ENCODE data around the gene C15orf61. TPM values are rescaled to one million over a fixed set of nuclear protein-coding genes. Genes with fewer than 3 reads are reported as not detected.

The C15orf61 gene
- total RNA-seq, 2 experiments from 2014 or later, result 3.5 to 3.8 TPM

DNA sequence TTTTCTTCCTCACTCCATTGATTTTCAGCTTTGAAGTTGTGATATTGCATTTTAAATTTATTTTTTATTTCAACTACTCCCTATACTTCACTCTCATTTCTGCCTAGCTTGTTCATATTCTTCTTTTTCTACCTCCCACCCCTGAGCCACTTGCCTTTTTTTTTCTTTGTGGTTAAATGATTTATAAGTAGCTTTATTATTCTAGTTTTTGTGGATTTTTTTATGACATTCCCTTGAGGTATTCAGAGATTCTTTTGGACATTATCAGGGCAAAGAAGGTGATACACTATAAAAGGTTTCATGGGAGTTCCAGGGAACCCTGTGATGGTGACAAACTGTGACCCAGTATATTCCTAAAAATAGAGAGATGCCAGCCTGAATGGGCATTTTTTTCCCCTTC, 3.3 kb downstream of the C15orf61 start:
- Mint-ChIP-seq H3K9me3 (ENCODE audit: low read depth) (no peaks in the 10 kb centered on the region), H3K27ac (no peak overlapping the region), H3K4me1 (peaks cover 25% of the 10 kb centered on the region), H3K36me3 (peaks cover 1% of the 10 kb centered on the region), H3K27me3 (no peaks in the 10 kb centered on the region), H3K4me3 (no peak overlapping the region)
- CTCF ChIA-PET, result interaction anchor here (0.7 to 1.3 kb wide), 2 partner anchors 304 to 312 kb away, joined by 3 read pairs; no protein-coding TSS in a partner anchor
- ATAC-seq, result no peak
- DNase-seq, result no peak

DNA sequence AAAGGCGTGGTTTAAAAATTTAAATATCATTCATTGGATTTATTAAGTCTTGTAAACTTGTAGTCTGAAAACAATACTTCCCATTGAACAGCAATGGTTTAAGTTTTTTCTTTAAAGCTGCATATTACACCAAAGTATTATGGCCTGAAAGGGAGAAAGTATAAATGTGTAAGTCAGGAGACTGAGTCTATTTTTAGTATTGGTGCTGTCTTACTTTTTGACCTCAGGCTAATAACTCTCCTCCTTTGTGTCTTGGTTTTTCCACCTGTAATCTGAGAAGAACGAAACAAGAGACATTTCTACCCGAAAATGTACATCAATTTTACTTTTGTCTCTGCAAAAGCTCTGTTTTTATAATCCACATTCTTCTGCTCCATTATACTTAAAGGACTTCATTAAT, 7.6 kb downstream of the C15orf61 start:
- CTCF ChIA-PET, result interaction anchor here (1.1 to 1.5 kb wide), 2 partner anchors 31 to 72 kb away, joined by 3 read pairs; no protein-coding TSS in a partner anchor
- peaks cover 2% of the 10 kb centered on the region for H3K4me1 Mint-ChIP-seq
- peaks cover 1% of the 10 kb centered on the region for H3K36me3 Mint-ChIP-seq
- H3K9me3 Mint-ChIP-seq (ENCODE audit: low read depth), result no peaks in the 10 kb centered on the region
- H3K27ac Mint-ChIP-seq, result no peak overlapping the region
- ATAC-seq (no peak), DNase-seq (no peak)
- H3K4me3 Mint-ChIP-seq, result no peak overlapping the region
- H3K27me3 Mint-ChIP-seq, result no peaks in the 10 kb centered on the region

DNA sequence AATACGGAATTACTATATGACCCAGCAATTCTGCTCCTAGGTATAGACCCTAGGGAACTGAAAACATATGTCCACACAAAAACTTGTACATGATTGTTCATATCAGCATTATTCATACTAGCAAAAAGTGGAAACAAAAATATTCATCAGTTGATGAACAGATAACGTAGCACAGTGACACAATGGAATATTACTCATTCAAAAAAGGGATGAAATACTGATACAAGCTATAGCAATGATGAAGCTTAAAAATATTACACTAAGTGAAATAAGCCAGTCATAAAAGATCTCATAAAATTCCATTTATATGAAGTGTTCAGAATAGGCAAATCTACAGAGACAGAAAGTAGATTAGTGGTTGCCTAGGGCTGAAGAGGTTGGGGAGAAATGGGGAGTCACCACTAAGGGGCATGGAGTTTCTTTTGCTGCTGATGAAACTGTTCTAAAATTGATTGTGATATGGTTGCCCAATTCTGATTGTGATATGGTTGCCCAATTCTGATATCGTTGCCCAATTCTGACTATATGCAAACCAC, 10.5 kb downstream of the C15orf61 start:
- H3K4me3 Mint-ChIP-seq, result no peak overlapping the region
- H3K27ac Mint-ChIP-seq, result no peak overlapping the region
- CTCF ChIA-PET, result interaction anchor here (1.0 kb wide), 1 partner anchor 30 kb away, joined by 3 read pairs; no protein-coding TSS in a partner anchor
- H3K4me1 Mint-ChIP-seq, result no peaks in the 10 kb centered on the region
- no peaks in the 10 kb centered on the region for H3K9me3 Mint-ChIP-seq (ENCODE audit: low read depth)
- DNase-seq (no peak), ATAC-seq (no peak)
- H3K36me3 Mint-ChIP-seq, result peaks cover 1% of the 10 kb centered on the region
- peaks cover 19% of the 10 kb centered on the region for H3K27me3 Mint-ChIP-seq

DNA sequence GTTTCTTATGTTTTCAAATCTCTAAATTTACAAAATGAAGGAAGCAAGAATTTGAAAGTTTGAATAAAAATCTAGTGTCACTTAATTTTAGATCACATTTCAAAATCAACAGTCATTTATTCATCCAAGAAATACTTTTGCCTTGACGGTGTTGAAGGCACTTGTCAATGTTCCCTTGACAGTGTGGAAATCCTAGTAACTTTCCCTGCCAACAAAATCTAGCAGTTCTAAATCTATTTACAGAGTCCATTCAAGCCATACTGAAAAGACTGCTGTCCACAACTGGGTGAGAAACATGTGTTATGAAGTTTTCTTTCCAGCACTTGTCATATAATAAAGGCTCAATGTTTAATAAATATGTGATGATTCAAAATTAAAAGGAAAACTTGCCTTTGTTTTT, 12.9 kb downstream of the C15orf61 start:
- H3K27me3 Mint-ChIP-seq, result peaks cover 34% of the 10 kb centered on the region
- CTCF ChIA-PET, result no interaction called here

DNA sequence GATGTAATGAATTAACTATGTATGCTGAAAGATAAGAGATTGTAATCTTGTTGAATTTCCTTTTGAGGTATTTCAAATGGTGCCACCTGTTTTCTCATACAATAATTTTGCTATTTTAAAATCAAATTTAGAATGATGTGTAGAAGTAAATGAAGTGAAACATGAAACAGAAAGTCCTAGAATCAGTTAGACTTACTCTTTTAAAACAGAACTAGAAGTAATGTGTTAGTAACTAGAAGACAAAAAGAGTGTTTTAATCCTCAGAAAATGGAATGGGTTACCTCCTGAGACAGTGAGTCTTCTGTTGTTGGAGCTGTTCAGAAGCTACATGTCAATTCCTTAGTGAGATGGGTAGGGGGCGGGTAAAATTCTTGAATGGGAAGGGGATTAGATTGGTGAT, 13.4 kb downstream of the C15orf61 start:
- CTCF ChIA-PET, result no interaction called here

More for the DNA sequence above, 12.9 kb downstream of the C15orf61 start:
- Mint-ChIP-seq H3K4me1 (peaks cover 3% of the 10 kb centered on the region), H3K9me3 (ENCODE audit: low read depth) (no peaks in the 10 kb centered on the region), H3K27ac (no peak overlapping the region), H3K4me3 (no peak overlapping the region), H3K36me3 (peaks cover 2% of the 10 kb centered on the region)
- DNase-seq (no peak), ATAC-seq (no peak)

DNA sequence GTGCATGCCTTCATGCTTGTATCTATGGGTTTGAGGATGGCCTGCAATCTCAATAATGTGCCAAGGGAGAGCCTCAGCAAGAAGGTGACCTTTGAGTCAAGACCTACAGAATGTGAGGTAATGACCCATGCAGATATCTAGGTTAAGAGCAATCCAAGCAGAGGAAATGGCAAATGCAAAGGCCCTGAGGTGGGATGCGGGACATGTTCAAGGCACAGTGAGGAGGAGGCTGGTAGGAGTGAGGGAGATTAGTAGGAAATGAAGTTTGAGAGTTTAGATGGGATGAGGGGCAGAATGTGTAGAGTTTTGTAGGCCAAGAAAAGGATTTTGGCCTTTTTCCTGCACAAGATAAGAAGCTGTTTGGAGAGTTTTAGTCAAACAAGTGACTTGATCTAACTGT, 16.8 kb downstream of the C15orf61 start:
- Mint-ChIP-seq H3K27me3 (peaks cover 35% of the 10 kb centered on the region), H3K9me3 (ENCODE audit: low read depth) (no peaks in the 10 kb centered on the region), H3K4me1 (peaks cover 24% of the 10 kb centered on the region), H3K4me3 (no peak overlapping the region), H3K36me3 (peaks cover 2% of the 10 kb centered on the region), H3K27ac (no peak overlapping the region)
- DNase-seq, result no peak
- CTCF ChIA-PET, result interaction anchor here (1.7 kb wide), 1 partner anchor 16 kb away, joined by 4 read pairs; no protein-coding TSS in a partner anchor
- ATAC-seq, result no peak

More for the DNA sequence above, 13.4 kb downstream of the C15orf61 start:
- peaks cover 35% of the 10 kb centered on the region for H3K27me3 Mint-ChIP-seq
- no peak overlapping the region for H3K27ac Mint-ChIP-seq
- H3K4me1 Mint-ChIP-seq, result peaks cover 8% of the 10 kb centered on the region
- no peaks in the 10 kb centered on the region for H3K9me3 Mint-ChIP-seq (ENCODE audit: low read depth)
- DNase-seq (no peak), ATAC-seq (no peak)
- H3K4me3 Mint-ChIP-seq, result no peak overlapping the region
- peaks cover 2% of the 10 kb centered on the region for H3K36me3 Mint-ChIP-seq

DNA sequence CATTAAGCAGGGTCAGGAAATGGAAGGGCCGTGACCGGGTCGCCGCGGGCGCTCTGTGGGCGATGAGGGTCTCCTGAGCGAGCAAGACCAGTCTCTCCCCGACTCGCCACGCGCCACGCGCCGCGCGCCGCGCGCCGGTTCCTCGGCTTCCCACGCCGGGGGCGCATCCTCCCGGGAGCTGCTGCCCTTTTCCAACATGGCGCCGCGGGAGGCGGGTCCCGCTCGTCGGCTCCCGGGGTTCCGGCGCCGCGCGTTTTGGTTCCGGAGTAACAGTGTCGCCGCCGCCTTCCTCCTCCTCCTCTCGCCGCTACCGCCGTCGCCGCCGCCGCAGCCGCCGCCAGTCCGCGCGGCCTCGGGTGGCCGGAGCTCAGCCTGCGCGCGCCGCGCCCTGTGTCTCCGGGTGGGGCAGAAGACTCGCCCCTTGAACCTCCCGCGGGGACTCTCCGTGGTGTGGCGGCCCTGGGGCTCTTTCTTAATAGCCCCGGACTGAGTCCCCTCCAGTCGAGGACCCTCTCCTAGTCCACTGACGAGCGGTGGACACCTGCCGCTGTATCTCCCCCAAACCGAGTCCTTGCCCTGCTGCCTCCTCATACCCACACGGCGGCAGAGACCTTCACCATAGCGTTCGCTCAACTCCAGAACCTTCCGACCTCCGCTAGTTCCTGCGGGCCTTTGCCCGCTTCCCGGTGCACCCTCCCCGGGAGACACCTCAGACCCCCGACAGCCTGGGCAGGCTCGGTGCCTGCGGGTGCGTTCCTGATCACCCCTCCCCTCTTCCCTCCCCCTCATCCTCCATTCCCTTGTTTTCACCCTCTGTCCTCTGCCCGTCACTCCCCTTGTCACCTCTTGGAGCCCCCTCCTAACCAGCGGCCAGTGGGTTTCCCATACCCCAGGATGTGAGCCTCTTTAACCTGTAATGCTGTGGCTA, 21.8 kb downstream of the C15orf61 start, which contains the start of gene MAP2K5:
Gene MAP2K5, plus strand, starts transcription at position 284 of the 928 bp plus-strand sequence. Its CDS starts 633 bp downstream, at position 917.
- CTCF ChIA-PET, result no interaction called here
- peak within 1 kb of the TSS; percentile 97 for H3K4me3 Mint-ChIP-seq
- H3K4me1 Mint-ChIP-seq, result peaks cover 46% of the 10 kb centered on the region
- ATAC-seq, result peak; percentile 78
- H3K9me3 Mint-ChIP-seq (ENCODE audit: low read depth), result no peaks in the 10 kb centered on the region
- DNase-seq, result peak; percentile 85
- peaks cover 10% of the 10 kb centered on the region for H3K27me3 Mint-ChIP-seq
- peaks cover 6% of the 10 kb centered on the region for H3K36me3 Mint-ChIP-seq
- peak within 1 kb of the TSS; percentile 88 for H3K27ac Mint-ChIP-seq

DNA sequence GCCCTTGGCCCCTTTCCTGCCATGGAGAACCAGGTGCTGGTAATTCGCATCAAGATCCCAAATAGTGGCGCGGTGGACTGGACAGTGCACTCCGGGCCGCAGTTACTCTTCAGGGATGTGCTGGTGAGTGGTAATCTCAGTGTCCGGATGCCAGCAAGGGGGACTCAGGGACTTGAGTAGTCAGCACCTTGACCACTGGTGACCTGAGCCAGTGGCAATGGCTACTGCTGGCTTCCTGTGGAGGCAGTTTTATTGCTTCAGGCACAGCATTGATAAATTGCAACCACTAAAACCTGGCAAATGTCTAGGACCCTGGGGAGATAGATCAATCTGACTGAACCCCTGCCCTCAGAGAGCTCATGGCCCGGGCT, 22.4 kb downstream of the C15orf61 start:
- DNase-seq (peak; percentile 41), ATAC-seq (no peak)
- H3K27ac Mint-ChIP-seq, result peak overlapping the region; percentile 85
- no peaks in the 10 kb centered on the region for H3K9me3 Mint-ChIP-seq (ENCODE audit: low read depth)
- CTCF ChIA-PET, result interaction anchor here (1.0 kb wide), 1 partner anchor 44 kb away, joined by 6 read pairs; no protein-coding TSS in a partner anchor
- peak overlapping the region; percentile 97 for H3K4me3 Mint-ChIP-seq
- H3K4me1 Mint-ChIP-seq, result peaks cover 46% of the 10 kb centered on the region
- H3K27me3 Mint-ChIP-seq, result peaks cover 6% of the 10 kb centered on the region
- peaks cover 5% of the 10 kb centered on the region for H3K36me3 Mint-ChIP-seq

DNA sequence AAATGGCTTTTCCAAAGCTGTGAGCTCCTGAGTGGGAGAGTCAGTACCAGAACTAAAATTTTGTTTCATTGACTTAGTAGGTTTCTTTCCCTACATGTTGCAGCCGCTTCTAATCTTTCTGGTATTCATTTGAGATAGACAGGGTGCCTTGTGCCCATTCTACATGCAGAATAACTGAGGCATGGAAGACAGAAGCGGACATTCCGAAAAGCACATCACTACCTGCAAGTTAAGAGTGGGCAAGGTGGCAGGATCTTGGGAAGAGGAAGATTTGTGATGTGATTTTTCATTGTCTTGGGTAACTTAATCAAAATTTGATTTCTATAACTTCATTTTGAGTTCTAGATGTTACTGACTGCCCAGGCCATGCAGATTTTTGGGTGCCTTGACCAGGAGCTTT, 23.5 kb downstream of the C15orf61 start:
- H3K4me1 Mint-ChIP-seq, result peaks cover 37% of the 10 kb centered on the region
- no peaks in the 10 kb centered on the region for H3K9me3 Mint-ChIP-seq (ENCODE audit: low read depth)
- ATAC-seq (no peak), DNase-seq (no peak)
- H3K4me3 Mint-ChIP-seq, result no peak overlapping the region
- no peak overlapping the region for H3K27ac Mint-ChIP-seq
- CTCF ChIA-PET, result interaction anchor here (1.0 to 1.4 kb wide), 2 partner anchors 11 to 45 kb away, joined by 5 to 6 read pairs; no protein-coding TSS in a partner anchor
- H3K36me3 Mint-ChIP-seq, result peaks cover 5% of the 10 kb centered on the region
- no peaks in the 10 kb centered on the region for H3K27me3 Mint-ChIP-seq

DNA sequence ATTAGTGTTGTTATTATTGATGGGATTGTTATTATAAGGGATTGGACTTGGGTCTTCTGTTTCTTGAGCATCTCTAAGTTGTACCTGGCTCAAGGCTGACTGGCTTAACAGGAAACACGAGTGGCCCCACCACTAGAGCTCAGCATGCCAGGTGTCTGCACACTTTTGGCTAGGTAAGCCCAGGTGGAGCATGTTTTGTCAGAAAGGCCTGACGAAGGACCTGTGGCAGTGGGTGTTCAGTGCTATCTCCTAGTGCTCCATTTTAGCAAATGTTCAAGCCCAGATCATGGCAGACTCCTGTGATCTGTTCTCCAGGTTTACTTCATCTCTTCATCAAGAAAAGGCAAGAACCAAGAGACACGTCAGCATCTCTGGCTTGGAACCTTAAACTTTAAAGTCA, 24.9 kb downstream of the C15orf61 start:
- ATAC-seq (no peak), DNase-seq (no peak)
- H3K4me3 Mint-ChIP-seq, result no peak overlapping the region
- peaks cover 26% of the 10 kb centered on the region for H3K4me1 Mint-ChIP-seq
- no peaks in the 10 kb centered on the region for H3K27me3 Mint-ChIP-seq
- no peaks in the 10 kb centered on the region for H3K9me3 Mint-ChIP-seq (ENCODE audit: low read depth)
- CTCF ChIA-PET, result interaction anchor here (1.4 kb wide), 1 partner anchor 11 kb away, joined by 6 read pairs; no protein-coding TSS in a partner anchor
- H3K27ac Mint-ChIP-seq, result no peak overlapping the region
- peaks cover 8% of the 10 kb centered on the region for H3K36me3 Mint-ChIP-seq

DNA sequence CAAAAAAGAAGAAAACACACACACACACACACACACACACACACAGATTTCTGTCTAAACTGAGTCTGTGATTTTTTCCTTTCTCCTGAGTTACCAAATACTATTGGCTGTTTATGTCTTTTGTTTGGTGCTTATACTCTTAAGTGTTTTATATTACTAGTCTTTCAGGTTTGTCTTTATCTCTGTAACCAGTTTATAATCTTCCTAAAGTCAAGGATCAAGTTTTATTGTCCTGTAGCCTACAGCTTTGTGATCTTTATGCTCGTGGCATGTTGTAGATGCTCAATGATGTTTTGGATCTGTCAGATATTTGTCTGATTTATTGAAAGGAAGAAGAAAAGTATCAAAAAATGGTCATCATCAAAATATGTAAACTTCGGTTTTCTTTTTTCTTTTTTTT, 26.1 kb downstream of the C15orf61 start:
- CTCF ChIA-PET, result interaction anchor here (0.7 to 1.4 kb wide), 2 partner anchors 10 to 1538 kb away, joined by 3 to 6 read pairs; no protein-coding TSS in a partner anchor
- Mint-ChIP-seq H3K36me3 (peaks cover 11% of the 10 kb centered on the region), H3K9me3 (ENCODE audit: low read depth) (no peaks in the 10 kb centered on the region), H3K4me1 (peaks cover 22% of the 10 kb centered on the region), H3K4me3 (no peak overlapping the region), H3K27ac (no peak overlapping the region), H3K27me3 (no peaks in the 10 kb centered on the region)
- ATAC-seq, result no peak
- no peak for DNase-seq

DNA sequence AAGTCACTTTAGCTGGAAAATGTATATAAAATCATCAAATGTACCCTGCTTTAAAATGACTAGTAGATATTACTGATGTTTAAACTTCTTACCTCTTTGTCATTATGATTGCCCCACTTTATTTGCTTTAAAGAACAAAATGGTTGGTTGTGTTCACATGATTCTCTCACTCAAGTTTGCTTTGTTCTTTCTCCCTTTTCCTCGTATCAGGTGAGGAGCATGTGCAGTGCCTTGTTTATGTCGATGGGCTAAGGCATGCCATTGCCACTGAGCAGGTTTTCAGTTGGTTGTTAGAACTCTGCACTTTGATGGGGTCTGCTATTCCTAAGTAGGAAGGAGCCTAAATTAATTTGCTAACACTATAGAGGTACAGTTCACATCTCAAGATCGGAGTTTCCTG, 26.9 kb downstream of the C15orf61 start:
- H3K4me3 Mint-ChIP-seq, result no peak overlapping the region
- no peak for ATAC-seq
- H3K9me3 Mint-ChIP-seq (ENCODE audit: low read depth), result no peaks in the 10 kb centered on the region
- peaks cover 10% of the 10 kb centered on the region for H3K36me3 Mint-ChIP-seq
- no peak overlapping the region for H3K27ac Mint-ChIP-seq
- no peak for DNase-seq
- no peaks in the 10 kb centered on the region for H3K27me3 Mint-ChIP-seq
- CTCF ChIA-PET, result no interaction called here
- H3K4me1 Mint-ChIP-seq, result peaks cover 22% of the 10 kb centered on the region

DNA sequence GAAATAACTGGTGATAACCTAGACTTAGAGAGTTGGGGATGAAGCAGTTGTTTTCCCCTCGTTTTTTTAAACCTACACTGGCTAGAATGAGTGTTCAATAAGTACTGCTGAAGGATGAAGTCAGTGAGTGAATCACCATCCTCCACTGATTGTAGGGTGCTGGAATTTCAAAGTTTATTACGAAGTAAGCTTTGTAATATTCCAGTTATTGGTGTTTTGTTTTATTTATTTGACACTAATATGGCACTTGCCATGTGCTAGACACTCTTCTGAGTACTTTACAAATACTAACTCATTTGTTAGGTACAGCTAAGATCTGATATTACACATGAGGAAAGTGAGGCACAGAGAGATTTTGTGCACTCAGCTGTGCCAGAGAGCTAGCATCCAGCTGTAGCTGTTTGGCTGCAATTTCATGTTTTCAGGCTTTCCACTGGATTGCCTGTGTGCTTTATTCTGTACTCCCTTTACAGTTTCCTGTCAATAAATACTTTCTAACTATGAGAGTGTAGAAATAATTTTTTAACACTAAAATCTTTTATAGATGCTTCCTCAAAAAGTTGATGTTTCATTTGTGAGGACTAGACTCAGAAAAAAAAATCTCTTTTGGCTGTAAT, 27.4 kb downstream of the C15orf61 start:
- Mint-ChIP-seq H3K4me1 (peaks cover 17% of the 10 kb centered on the region), H3K9me3 (ENCODE audit: low read depth) (no peaks in the 10 kb centered on the region), H3K36me3 (peaks cover 12% of the 10 kb centered on the region), H3K27me3 (no peaks in the 10 kb centered on the region), H3K4me3 (no peak overlapping the region), H3K27ac (no peak overlapping the region)
- CTCF ChIA-PET, result no interaction called here
- DNase-seq (no peak), ATAC-seq (no peak)

Data from activated CD8-positive, alpha-beta memory T cell treated with anti-CD3 and anti-CD28 coated beads, Interleukin-2, amount 10 ng/mL, durations not matched to agents 7 days and 5 days (primary cell).